RPMI7951 (cell line): ENCODE measurements around the gene DNAJC2. TPM values are rescaled to one million over a fixed set of nuclear protein-coding genes. Genes with fewer than 3 reads are reported as not detected.
"Not testable (repeated sequence)": the region's sequence is repeated elsewhere in the genome, so short reads cannot be mapped to it uniquely, and the experiment has no call there.

ENCODE experiments used
- DNase-seq: peaks from one replicate; pipeline ENCODE4 v3.0.0-alpha.2; 2012; ENCODE audit warnings: low read depth
- total RNA-seq: library from RNA; depleted of rRNA; stranded (reverse); fragments of >200 nt; shearing (Covaris generic); gene quantifications from 2 replicates; pipeline ENCODE4 v1.2.3, GENCODE V29; 2014

The DNAJC2 gene
- total RNA-seq, 1 experiment from 2014 or later: 22.1 TPM

DNA sequence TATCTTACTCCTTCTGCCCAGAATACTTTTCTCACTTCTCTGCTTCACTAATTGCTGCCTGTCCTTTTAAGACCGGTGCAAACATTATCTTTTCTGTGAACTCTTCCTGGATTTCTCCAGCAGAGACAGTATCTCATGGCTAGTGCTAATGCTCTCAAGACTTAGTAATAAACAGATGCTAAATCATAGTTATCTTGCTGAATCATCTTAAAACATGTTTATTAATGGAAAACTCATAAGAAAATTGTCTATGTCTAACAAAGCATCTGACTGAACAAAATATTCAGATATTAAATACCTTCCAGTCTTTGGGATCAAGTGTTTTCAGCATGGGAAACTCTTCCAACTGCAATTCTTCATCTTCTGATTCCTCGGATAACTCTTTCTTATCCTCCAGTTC lies 3.1 kb downstream of the DNAJC2 start:
- no peak for DNase-seq

DNA sequence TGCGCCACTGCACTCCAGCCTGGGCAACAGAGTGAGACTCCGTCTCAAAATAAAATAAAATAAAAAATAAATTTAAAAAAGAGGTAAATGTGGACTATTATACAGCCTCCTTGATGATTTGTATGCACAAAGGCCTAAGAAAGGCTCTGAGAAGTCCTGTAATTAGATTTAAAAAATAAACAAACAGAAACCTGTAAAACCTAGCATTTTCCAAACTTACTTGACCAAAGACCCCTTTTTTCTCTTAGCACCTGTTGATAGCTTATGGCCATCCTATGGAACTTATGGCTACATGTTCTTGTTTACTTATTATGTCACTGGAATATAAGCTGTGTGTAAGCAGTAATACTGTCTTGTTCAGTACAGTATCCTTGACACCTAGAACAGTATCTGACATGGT lies 5.7 kb downstream of the DNAJC2 start:
- no peak for DNase-seq

DNA sequence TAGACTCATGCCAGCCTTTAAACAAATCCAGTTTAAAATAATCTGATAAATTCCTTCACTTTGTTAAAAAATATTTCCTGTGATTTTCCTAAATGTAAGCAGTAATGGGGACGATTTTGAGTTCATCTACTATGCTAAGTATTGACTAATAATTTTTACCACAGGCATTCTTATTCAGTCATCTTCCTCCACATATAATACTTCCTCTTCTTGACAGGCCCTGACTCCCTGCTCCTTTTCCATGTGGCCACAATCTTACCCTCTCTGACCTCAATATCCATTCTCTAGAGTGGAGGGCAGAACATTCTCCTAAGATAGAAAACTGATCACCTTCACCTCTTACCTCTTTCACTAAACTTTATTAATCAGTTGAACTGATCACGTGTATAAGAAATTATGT lies 7.8 kb downstream of the DNAJC2 start:
- no peak for DNase-seq

DNA sequence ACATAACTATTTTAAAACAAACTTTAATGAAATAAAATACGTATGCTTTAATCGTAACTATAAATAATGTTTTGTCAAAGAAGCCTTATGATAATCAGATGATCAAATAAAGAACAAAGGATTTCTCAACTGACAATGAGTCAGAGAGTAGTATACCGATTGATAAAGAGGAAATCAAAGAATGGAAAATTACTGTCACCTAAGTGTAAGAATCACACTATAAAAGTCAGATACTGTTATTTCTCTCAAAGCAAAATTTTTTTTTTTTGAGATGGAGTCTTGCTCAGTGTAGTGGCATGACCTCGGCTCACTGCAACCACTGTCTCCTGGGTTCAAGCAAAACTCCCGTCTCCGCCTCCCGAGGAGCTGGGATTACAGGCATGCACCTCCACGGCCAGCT lies 18.8 kb downstream of the DNAJC2 start:
- no peak for DNase-seq

DNA sequence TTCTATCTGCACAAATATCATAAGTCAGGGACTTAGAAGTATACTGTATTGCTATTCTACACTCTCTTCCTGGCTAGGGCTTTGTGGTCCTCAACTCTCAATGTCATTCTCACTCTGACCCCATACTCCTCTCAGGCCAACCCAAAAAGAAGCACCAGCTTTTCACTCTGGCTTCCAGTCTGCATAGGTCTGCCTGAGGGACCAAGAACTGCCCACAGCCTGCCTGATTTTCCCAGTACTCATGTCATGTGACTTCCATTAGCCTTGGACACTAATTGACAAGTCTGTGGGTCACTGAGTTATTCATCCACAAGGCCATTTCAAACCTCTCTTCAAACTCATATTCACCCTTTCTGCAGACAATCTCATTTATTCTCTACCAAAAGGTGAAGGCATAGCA lies 27.6 kb downstream of the DNAJC2 start:
- no peak for DNase-seq

DNA sequence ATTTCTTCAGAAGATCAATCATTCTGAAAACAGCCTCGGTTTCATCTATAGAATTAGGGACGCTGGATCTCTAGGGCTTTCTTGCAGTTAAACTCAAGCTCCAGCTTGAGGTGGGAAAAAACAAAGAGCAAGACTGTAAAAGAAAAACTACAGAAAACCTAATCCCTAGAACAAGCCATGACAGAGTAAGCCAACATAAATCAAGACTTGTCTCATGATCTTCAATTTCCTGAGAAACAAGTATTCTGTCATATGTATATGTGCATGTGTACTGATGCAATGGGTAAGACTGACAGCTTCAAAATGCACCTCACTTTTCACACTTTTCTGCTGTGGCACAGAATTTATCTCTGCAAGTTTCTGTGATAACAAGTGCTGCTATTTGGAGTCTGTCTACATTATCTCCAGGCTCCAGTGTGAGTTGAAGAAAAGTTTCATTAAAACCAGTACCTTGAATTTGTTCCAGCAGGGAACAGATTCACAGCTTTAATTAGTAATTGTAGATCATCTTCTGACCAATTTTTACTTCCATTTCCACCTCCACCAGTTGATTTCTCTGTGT lies 28.1 kb downstream of the DNAJC2 start:
- no peak for DNase-seq

DNA sequence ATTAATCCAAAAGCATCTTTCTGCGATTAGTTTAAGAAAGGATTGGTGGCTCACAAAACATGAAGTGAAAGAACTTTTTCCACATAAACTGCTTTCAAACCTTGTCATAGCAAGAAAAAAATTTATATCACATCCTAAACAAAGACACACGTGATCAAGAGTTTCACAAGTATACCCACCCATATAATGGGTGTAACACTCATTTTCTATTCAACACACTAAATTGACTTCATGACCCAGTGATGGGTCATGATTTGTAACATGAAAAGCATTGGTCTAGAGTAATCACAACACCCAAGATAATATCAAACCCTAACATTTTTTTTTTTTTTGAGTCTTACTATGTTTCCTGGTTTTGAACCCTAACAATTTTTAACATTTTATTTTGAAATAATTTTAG lies 29.7 kb downstream of the DNAJC2 start:
- no peak for DNase-seq

DNA sequence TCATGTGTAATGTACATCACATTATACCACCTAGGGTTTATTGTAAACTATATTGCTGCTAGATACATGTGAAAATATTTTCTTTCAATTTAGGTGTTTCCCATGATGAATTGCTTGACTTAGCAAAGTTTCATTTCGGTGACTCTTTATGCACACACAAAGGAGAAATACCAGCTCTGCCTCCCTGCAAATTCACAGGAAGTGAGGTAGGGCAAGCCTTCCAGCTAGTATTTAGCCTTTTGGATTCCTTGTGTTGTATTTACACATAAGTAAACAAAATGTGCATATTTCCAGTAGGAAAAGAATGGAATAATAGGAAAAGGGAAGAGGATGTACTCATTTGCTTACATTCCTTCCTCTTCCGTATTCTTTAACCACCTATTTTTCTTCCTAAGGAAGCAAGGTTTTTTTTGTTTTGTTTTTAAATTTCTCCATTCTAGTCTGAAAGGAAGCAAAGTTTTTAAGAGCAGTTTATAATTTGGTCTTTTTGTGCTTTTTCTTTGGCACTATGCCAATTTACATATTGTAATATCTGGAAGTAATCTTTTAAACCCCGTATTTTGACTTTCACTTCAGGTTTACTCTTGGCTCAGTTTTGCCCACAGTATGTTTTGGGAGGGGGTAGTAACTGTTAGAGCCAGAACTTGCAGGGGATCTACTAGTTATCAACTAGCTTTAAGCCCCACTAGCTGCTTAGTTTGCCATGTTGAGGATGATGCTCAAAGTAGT lies 36.9 kb downstream of the DNAJC2 start:
- DNase-seq: no peak

DNA sequence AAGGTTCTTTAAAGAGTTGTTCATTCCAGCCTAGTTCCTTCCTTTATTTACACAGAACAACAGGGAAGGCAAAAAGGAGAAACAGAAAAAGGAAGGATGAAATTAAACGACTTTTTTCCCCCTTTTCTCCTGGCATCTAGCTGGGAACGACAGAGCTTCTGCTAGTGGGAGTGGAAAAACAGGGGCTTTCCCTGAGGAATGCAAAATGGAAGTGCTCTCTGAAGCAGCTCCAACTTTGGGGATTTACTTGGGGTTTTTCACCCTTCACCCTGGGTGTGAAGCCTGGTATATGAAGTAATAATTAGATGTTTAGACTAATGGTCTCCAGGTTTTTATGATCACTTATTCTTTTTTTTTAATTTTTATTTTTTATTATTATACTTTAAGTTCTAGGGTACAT lies 43.1 kb downstream of the DNAJC2 start:
- no peak for DNase-seq

DNA sequence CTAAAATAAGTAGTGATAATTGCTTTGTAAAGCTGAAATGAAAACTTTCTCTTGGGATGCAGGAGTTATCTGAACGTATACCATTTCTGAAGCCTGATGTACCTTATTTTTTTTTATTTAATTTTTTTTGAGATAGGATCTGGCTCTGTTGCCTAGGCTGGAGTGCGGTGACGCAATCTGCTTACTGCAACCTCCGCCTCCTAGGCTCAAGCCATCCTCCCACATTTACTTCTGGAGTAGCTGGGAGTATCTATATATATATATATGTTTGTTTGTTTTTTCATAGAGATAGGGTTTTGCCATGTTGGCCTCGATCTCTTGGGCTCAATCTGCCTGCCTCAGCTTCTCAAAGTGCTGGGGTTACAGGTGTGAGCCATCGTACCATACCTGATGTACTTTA lies 44.9 kb downstream of the DNAJC2 start:
- DNase-seq: no peak

DNA sequence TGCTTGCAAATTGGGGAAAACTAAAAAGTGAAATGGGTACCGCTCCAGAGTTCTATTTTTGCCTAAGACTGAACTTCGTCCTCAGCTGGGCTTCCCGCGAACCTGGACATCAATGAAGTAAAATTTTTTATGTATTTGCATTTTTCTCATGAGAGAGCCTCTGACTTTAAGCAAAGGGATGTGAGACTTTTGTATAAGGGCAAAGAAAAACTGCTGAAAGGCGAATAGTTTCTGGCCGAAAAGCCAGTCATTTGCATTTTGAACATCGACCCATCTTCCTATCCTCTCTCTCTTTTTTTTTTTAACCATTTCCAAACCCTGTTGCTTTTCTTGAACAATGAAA lies 46.8 kb downstream of the DNAJC2 start:
- DNase-seq: no peak

DNA sequence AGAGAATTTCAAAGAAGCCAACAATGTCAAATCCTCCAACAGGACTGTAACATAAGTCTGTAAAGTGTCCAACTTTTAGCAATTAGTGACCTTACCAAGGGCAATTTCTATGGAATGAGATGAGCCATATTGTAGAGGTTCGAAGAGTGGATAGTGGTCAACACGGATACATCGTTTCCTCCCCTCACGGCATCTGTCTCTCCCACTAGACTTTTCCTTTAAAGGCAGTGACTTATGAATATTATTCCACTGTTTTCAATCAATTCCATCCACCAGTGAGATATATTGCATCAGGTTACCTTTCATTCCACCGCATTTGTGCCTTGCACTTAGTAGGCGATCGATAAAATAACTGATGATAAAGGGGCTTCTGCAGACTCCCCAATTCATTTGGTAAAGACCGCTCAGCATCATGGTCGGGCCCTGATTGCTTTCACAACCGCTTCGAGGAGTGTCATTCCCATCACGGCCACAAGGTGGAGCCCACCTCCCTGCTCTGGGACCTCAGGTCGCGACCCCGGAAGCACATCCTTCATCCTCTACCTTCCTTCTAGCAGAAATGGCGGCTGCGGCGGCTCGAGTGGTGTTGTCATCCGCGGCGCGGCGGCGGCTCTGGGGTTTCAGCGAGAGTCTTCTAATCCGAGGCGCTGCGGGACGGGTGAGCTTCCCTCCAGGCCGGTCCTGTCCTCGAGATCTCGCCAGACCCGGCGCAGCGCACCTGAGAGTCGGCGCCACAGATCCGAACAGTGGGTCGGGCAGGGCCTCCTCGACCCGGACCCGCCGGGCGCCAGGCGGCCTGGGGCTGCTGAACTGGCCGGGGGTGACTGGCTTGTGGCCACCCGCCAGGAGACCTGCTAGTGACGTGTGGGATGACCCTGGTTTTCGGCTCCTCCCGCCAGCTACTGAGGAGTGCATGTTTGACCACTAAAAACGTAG lies 47.4 kb downstream of the DNAJC2 start, which contains the start of gene PMPCB:
PMPCB (plus strand) TSS at position 535 of the 936 bp plus-strand sequence; CDS start at position 560, 25 bp downstream.
- DNase-seq: peak; percentile 88

DNA sequence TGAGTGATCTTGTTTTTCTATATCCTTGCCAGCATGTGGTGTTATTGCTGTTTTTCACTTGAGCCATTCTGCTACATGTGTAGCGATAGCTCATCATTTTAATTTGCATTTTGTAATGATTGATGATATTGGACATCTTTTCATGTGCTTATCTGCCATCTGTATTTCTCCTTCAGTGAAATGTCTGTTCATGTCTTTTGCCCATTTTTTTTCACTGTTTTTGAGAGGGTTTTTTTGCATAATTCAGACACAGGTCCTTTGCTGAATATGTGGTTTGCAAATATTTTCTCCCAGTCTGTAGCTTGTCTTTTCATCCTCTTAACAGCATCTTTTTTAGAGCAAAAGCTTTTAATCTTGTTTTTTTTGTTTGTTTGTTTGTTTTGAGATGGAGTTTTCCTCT lies 51.0 kb downstream of the DNAJC2 start:
- DNase-seq: no peak

DNA sequence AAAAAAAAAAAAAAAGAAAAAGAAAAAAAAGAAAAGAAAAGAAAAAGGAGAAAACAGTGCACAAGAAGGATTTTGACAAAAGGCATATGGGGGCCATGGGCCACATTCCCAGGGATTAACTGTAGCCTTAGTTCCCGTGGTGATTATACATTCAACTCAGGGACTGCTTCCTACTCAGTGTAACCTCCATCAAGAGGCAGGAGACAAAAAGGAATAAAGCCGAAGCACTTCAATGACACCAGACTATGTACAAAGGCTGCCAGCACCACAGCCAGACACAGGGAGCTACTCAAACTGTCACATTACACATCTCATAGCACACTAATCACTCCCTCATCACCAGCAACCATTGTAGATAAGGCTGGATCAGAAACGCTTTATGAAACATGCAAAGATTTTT lies 52.4 kb downstream of the DNAJC2 start:
- no peak for DNase-seq

DNA sequence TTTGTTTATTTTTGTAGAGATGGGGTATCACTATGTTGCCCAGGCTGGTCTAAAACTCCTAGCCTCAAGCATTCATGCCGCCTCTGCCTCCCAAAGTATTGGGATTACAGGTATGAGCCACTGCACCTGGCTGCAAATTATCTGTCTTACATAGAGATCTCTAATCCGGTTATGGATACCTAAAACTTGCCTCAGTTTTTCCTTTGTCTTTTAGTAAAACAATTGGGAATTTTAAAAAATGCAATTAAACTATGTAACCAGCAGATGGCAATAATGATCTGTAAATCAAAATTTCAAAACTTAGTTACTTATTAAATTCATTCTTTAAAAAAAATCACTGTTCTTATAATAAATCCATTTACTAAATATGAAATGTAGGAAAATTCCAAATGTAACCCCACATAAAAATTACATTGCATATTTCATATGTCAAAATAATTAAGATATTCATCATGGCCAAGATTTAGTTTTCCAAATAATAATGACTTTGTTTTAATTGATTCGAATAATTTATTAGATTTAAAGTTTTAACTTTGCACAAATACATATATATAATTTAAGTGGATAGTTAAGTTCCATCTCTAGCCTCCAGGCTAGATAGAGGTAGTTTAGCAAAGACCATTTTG lies 61.7 kb downstream of the DNAJC2 start:
- DNase-seq: not testable (repeated sequence)

DNA sequence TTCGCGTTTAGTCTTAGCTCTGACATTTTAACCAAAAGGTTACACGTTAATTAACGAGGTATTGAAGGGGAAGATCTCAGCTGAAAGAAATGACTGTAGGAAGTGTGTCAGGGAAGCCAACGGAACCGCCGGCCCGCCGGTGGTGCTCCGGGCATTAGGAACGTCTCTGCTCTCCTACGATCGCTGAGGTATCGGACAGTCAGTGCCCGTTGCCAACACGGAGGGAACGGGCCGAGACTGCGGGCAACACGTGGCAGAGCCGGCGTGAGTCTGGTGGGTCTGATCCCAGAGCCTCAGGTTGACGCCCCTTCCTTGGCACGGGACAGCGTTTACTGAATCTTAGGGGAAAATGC lies 63.8 kb downstream of the DNAJC2 start:
- peak; percentile 20 for DNase-seq

DNA sequence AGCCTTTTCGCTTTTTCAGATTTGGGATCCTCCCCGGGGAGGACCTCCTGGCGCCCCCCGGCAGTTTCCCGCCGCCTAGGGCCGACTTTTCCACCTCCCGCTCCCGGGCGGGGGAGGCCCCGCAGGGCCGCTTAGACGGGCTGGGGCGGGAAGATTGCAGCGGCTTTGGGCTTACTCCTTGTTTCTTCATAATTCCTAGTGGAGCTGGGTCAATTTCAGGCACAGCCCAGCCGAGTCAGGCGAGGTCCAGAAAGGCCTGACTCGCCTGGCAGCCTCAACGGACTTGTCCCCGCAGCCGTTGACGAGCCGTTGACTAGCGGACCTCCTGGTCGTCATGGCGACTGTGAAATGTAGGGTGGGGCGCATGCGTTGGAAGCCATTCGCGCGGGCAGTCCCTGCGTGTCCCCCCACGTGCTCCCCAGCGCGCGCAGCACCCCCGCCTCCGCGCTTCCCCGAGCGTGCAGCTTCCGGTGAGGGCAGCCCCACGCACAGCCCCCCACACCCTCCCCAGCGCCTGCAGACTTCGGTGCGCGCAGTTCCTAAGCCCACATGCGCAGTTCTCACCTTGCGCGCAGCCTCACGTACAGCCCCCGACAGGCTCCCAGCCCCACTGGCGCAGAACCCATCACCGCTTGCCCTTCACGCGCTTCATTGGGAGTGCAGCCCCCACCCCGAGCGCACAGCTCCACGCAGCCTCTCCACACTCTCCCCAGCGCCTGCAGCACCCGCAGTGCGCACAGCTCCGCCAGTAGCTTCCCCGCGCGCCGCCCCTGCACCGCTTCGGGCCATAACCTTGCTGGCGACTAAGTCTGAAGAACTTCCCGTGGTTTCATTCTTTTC lies 64.4 kb downstream of the DNAJC2 start:
- peak; percentile 86 for DNase-seq

DNA sequence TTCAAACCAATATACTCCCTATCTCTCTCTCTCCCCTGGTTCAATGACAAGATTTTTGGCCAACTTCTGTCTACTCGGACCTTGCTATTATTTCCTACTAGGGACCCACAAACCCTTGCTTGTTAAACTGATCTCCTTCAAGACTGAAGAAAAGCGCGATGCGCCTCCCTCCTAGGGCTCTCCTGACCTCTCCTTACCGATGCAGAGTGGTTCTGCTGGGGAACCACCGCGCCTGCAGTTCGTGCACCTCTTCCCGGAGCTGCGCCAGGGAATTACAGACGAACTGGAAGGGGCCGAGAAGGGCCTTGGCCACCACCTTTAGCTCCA lies 65.0 kb downstream of the DNAJC2 start:
- not testable (repeated sequence) for DNase-seq

DNA sequence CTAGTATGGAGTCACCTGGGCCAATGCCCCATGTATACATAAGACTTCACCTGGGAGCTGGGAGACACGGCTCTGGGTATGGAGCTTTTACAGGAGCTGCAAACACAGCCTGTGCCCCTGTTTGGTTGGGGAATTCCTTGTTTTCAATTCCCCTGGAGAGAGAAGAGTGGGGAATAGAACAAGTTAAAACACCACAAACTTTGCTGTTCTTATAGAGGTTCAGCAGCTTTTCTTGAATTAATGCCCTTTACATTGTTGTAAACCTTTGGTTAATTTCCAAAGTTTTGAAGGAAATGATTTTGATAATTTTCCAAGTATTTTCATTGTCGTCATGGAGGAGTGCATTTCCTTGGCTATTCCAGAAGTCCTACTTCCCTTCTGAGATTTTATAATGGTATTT lies 66.4 kb downstream of the DNAJC2 start:
- not testable (repeated sequence) for DNase-seq

DNA sequence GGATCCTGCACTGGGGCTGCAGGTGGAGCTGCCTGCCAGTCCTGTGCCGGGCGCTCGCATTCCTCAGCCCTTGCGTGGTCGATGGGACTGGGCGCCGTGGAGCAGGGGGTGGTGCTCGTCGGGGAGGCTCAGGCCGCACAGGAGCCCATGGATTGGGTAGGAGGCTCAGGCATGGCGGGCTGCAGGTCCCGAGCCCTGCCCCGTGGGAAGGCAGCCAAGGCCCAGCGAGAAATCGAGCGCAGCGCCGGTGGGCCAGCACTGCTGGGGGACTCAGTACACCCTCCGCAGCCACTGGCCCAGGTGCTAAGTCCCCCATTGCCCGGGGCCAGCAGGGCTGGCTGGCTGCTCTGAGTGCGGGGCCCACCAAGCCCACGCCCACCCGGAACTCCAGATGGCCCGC lies 69.7 kb downstream of the DNAJC2 start:
- DNase-seq: not testable (repeated sequence)

DNA sequence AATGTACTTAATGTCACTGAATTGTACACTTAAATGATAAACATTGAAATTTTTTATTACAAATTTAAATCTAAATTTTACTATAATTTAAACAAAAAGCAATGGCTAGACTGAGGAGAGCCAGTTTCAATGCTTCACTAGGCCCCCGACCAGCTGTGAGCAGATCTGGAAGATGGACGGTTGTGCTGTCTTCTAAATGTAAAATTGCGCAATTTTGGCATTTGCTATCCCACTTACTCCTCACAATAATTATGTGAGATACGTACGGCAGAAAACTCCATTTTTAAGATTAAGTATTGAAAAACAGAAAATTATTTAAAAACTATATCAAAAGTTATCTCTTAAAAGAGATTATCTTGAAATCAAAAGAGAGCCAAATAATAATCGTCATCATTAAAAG lies 71.2 kb downstream of the DNAJC2 start:
- not testable (repeated sequence) for DNase-seq

DNA sequence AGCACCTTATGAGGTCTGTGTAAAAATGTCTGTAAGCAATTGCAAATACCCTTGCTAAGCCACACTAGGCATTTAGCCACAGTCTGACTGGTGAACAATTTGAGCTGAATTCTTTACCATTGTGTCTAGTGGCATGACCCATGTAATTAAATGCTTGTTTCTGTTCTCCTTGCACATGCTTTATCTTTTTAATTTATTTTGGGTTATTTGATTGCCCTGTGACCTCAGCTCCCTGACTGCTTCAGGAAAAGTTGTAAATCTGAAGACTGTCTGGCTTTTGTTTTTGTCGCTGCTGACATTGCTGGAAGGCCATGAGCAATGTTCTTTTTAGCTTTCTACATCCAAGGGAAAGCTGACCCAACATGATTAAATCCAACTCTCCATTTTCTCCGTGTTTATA lies 78.3 kb downstream of the DNAJC2 start:
- not testable (repeated sequence) for DNase-seq
